Measurements from ENCODE around the gene TRDN. TPM values are rescaled to one million over a fixed set of nuclear protein-coding genes. Genes with fewer than 3 reads are reported as not detected.
"Not testable (repeated sequence)": the region's sequence is repeated elsewhere in the genome, so short reads cannot be mapped to it uniquely, and the experiment has no call there.

Gene TRDN
- total RNA-seq, 1 donor from 2014 or later: 0.12 TPM

DNA sequence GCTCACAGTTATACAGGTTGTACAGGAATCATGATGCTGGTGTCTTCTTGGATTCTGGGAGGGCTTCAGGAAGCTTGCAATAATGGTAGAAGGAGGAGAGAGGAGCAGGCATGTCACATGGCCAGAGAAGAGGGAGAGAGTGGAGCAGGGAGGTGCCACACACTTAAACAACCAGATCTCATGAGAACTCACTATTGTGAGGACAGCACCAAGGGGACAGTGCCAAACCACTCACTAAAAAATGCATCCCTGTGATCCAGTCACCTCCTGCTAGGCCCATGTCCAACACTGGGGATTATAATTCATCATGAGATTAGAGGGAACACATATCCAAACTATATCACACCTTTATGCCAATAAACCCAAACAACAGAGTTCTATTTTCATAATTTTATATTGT is 67.2 kb downstream of the TRDN start:
- DNase-seq (ENCODE audit: low spot score, unreplicated experiment): no peak
- Mint-ChIP-seq H3K27ac (no peak overlapping the region), H3K36me3 (ENCODE audit: insufficient read depth) (no peaks in the 10 kb centered on the region), H3K4me1 (ENCODE audit: low read depth) (peaks cover 12% of the 10 kb centered on the region), H3K27me3 (no peaks in the 10 kb centered on the region), H3K4me3 (ENCODE audit: low read depth) (no peak overlapping the region), H3K9me3 (ENCODE audit: low read depth) (peaks cover 3% of the 10 kb centered on the region)
- TF ChIP-seq, protein P1, sequence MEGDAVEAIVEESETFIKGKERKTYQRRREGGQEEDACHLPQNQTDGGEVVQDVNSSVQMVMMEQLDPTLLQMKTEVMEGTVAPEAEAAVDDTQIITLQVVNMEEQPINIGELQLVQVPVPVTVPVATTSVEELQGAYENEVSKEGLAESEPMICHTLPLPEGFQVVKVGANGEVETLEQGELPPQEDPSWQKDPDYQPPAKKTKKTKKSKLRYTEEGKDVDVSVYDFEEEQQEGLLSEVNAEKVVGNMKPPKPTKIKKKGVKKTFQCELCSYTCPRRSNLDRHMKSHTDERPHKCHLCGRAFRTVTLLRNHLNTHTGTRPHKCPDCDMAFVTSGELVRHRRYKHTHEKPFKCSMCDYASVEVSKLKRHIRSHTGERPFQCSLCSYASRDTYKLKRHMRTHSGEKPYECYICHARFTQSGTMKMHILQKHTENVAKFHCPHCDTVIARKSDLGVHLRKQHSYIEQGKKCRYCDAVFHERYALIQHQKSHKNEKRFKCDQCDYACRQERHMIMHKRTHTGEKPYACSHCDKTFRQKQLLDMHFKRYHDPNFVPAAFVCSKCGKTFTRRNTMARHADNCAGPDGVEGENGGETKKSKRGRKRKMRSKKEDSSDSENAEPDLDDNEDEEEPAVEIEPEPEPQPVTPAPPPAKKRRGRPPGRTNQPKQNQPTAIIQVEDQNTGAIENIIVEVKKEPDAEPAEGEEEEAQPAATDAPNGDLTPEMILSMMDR (IDR thresholded peaks at IDR 0.05; ENCODE audit: unreplicated experiment): no peak

DNA sequence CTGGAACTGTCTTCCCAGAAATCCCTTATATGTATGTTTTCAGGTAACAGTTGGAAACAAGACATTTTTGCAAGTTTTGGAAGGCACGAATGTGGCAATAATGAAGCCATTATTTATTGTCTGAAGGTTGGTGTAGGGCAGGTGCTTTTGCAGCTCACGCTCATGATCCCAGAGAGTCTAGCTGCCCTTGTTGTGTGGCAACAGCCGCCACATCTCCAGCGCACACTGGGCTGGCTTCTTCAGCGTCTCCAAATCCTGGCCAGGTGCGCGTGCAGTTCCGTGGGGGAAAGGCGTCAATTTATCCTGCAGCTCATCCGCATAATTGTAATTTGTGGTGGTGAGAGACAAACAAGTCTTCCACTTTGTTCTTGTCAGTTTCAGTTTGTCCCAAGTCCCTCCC is 71.2 kb downstream of the TRDN start:
- peaks cover 3% of the 10 kb centered on the region for H3K9me3 Mint-ChIP-seq (ENCODE audit: low read depth)
- no peak overlapping the region for H3K4me3 Mint-ChIP-seq (ENCODE audit: low read depth)
- TF ChIP-seq, protein P1 (IDR thresholded peaks at IDR 0.05; ENCODE audit: unreplicated experiment): no peak
- H3K27ac Mint-ChIP-seq: no peak overlapping the region
- H3K36me3 Mint-ChIP-seq (ENCODE audit: insufficient read depth): no peaks in the 10 kb centered on the region
- peaks cover 7% of the 10 kb centered on the region for H3K4me1 Mint-ChIP-seq (ENCODE audit: low read depth)
- DNase-seq (ENCODE audit: low spot score, unreplicated experiment): no peak
- H3K27me3 Mint-ChIP-seq: peaks cover 3% of the 10 kb centered on the region

DNA sequence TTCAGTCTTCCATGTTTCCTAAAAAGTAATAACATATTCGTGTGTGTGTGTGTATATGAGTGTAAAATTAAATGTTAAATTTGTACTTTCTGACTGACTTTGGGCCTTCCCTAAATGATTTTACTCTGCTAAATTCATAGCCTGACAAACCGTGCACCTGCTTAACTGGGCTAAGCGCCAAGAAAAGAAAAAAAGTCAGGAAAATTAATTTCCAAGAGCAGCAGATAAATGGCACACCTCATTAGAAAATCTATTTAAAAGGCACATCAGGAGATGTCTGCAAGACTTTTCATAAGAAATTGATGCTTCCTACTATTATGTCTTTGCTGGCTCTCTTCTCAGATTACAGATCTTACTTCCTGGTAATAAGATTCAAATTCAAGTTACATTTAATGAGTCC is 72.4 kb downstream of the TRDN start:
- TF ChIP-seq, protein P1 (IDR thresholded peaks at IDR 0.05; ENCODE audit: unreplicated experiment): no peak
- DNase-seq (ENCODE audit: low spot score, unreplicated experiment): no peak
- peaks cover 3% of the 10 kb centered on the region for H3K27me3 Mint-ChIP-seq
- peaks cover 6% of the 10 kb centered on the region for H3K4me1 Mint-ChIP-seq (ENCODE audit: low read depth)
- H3K9me3 Mint-ChIP-seq (ENCODE audit: low read depth): peaks cover 3% of the 10 kb centered on the region
- H3K27ac Mint-ChIP-seq: no peak overlapping the region
- no peak overlapping the region for H3K4me3 Mint-ChIP-seq (ENCODE audit: low read depth)
- no peaks in the 10 kb centered on the region for H3K36me3 Mint-ChIP-seq (ENCODE audit: insufficient read depth)

DNA sequence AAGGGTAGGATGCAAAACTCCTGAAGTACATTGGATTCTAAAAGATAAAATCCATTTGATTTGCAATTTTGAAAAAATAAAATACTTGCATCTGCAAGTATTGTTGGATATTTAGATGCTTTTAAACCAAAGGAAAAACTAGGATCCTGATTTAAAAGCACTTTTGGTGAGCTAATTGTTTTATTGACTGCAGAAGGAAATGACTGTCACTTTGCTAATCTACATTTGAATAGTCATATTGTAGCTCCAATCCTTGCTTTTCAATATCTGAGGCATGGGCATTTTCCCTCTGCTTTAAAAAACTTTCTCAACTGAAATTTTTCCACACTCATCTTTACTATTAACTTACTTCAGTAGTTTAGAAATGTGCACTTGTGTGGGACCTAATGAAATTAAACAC is 74.1 kb downstream of the TRDN start:
- H3K27ac Mint-ChIP-seq: no peak overlapping the region
- peaks cover 3% of the 10 kb centered on the region for H3K4me1 Mint-ChIP-seq (ENCODE audit: low read depth)

DNA sequence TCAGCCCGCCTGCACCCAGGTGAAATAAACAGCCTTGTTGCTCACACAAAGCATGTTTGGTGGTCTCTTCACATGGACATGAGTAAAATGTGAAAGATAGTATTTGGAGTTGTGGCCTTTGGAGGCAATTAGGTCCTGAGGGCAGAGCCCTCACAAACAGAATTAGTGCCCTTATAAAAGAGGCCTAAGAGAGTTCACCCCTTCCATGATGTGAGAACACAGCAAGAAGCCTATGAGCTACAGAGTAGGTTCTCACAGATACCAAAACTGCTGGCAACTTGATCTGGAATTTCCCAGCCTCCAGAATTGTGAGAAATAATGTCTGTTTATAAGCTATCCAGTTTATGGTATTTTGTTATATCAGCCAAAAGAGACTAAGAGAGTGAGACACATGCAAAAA is 74.5 kb downstream of the TRDN start:
- H3K4me3 Mint-ChIP-seq (ENCODE audit: low read depth): no peak overlapping the region
- no peak overlapping the region for H3K27ac Mint-ChIP-seq
- TF ChIP-seq, protein P1 (IDR thresholded peaks at IDR 0.05; ENCODE audit: unreplicated experiment): no peak
- peaks cover under 1% of the 10 kb centered on the region for H3K4me1 Mint-ChIP-seq (ENCODE audit: low read depth)
- peaks cover 11% of the 10 kb centered on the region for H3K27me3 Mint-ChIP-seq
- peaks cover under 1% of the 10 kb centered on the region for H3K9me3 Mint-ChIP-seq (ENCODE audit: low read depth)
- H3K36me3 Mint-ChIP-seq (ENCODE audit: insufficient read depth): no peaks in the 10 kb centered on the region
- DNase-seq (ENCODE audit: low spot score, unreplicated experiment): no peak

More for the DNA sequence above, 74.1 kb downstream of the TRDN start:
- TF ChIP-seq, protein P1 (IDR thresholded peaks at IDR 0.05; ENCODE audit: unreplicated experiment): no peak
- Mint-ChIP-seq H3K27me3 (peaks cover 11% of the 10 kb centered on the region), H3K36me3 (ENCODE audit: insufficient read depth) (no peaks in the 10 kb centered on the region), H3K9me3 (ENCODE audit: low read depth) (peaks cover 3% of the 10 kb centered on the region), H3K4me3 (ENCODE audit: low read depth) (no peak overlapping the region)
- no peak for DNase-seq (ENCODE audit: low spot score, unreplicated experiment)

DNA sequence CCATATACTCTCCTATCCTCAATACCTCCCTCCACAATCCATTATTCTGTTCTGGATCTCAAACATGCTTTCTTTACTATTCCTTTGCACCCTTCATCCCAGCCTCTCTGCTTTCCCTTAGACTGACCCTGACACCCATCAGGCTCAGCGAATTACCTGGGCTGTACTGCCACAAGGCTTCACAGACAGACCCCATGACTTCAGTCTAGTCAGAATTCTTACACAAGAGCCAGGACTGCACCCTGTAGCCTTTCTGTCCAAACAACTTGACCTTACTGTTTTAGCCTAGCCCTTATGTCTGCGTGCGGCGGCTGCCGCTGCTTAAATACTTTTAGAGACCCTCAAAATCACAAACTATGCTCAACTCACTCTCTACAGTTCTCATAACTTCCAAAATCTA is 76.9 kb downstream of the TRDN start:
- not testable (repeated sequence) for H3K4me3 Mint-ChIP-seq (ENCODE audit: low read depth); DNase-seq (ENCODE audit: low spot score, unreplicated experiment); H3K9me3 Mint-ChIP-seq (ENCODE audit: low read depth); H3K36me3 Mint-ChIP-seq (ENCODE audit: insufficient read depth); H3K4me1 Mint-ChIP-seq (ENCODE audit: low read depth); H3K27ac Mint-ChIP-seq
- H3K27me3 Mint-ChIP-seq: peaks cover 11% of the 10 kb centered on the region

DNA sequence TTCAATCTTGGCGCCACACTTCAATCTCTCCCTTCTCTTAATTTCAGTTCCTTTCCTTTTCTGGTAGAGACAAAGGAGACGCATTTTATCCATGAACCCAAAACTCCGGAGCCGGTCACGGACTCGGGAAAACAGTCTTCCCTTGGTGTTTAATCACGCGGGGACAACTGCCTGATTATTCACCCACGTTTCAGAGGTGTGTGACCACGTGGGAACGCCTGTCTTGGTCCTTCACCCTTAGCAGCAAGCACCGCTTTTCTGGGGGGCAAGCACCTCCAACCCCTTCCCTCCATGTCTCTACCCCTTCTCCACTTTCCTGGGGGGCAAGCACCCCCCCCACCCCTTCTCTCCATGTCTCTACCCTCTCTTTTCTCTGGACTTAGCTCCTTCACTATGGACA is 79.3 kb downstream of the TRDN start:
- not testable (repeated sequence) for H3K27ac Mint-ChIP-seq; H3K4me3 Mint-ChIP-seq (ENCODE audit: low read depth); DNase-seq (ENCODE audit: low spot score, unreplicated experiment); H3K36me3 Mint-ChIP-seq (ENCODE audit: insufficient read depth); H3K9me3 Mint-ChIP-seq (ENCODE audit: low read depth); H3K4me1 Mint-ChIP-seq (ENCODE audit: low read depth)
- peaks cover 11% of the 10 kb centered on the region for H3K27me3 Mint-ChIP-seq
